ENCODE results near the gene RNF123. TPM values are rescaled to one million over a fixed set of nuclear protein-coding genes. Genes with fewer than 3 reads are reported as not detected.

Gene RNF123
- 42.1 TPM for total RNA-seq
- long read RNA-seq, partial matches to known transcripts: 8 of 61 reads
- long read RNA-seq, other reads (novel, unspliced or antisense): 53 of 61 reads

DNA sequence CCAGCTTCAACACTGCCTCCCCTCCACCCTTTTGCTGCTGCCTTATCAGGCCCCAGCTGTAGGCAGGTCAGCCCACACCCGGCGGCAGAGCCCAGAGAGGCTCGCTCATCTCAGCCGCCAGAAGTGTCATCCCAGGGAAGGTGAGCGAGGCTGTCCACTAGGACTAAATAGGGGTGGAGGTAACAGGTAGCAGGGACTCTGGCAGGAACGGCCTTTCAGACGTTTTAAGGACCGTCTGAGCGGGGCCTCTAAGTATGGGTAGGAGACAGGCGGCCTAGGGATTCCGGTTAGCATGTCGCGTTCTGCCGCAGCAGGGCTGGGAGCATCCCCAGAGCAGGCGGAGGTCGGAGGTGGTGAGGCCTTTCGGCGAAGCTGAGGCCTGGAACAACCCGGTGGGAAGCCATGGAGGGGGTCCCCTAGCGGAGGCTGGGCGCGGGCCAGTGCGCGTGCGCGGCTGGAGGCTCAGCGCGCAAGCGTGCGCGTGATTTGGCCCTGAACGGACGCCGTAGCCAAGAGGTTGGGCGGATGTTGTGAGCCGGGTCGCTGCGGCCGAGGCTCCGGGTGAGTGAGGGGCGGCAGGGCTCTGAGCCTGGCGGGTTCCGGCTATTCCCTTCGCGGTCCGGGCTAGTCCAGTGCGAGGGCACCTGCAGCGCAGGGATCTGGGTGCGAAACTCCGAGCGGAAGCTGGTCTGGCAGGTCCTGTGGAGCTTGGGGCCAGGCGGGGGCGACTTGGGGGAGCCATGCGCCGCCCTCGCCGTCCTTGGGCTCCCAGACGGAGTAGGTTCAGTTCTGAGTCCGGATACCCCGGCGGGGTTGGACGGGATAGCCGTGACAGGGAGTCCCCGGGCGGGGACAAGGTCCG, at the start of gene RNF123, which contains the start of gene MST1:
TSS of gene RNF123 (plus strand) at position 512 of the 862 bp plus-strand sequence. CDS start 1,609 bp downstream, outside the sequence.
TSS of gene MST1 (minus strand) at position 429 of the 862 bp plus-strand sequence. CDS start 783 bp downstream, outside the sequence.
- DNase-seq (ENCODE audit: low spot score): peak; percentile 97

DNA sequence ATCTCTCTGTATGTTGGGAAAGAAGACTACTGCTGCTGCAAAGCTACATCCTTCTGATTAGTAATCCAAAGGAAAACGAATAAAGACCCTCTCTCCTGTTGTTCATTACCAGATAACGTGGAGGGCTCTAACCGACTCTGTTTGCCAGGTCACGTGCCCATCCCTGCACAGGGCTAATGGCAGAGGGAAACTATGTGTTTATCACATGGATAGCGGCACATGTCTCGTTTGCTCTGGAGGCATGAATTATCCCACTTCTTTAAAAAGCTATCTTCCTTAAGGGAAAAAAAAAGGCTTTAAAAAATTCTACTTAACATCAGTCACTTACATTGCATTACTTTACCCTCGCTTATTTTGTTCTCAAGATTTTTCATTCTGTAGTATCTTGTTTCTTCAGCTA, 48.1 kb upstream of the RNF123 start:
- no peak for DNase-seq (ENCODE audit: low spot score)

DNA sequence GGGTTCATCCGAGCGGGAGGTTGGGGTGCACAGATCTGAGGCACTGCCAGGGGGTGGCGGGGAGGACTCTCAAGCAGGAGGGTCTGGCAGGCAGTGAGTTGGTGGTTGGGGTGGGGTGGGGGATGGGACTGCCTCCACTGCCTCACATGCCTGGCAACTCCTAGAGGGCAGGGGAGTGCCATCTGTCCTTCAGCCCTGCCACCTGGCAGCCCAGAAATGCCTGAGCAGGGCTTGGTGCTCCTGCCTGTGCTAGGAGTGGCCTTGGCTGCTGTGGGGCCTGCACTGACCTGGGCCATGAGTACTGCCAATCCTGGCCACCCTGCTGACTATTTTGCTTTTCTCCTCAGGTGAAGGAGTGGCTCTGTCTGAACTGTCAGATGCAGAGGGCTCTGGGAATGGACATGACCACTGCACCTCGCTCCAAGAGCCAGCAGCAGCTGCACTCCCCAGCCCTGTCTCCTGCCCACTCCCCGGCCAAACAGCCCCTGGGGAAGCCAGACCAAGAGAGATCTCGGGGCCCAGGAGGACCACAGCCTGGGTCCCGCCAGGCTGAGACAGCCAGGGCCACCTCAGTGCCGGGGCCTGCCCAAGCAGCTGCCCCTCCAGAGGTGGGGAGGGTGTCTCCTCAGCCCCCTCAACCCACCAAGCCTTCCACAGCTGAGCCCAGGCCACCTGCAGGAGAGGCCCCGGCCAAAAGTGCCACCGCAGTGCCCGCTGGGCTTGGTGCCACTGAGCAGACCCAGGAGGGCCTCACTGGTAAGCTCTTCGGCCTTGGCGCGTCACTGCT, 47.2 kb upstream of the RNF123 start:
- no peak for DNase-seq (ENCODE audit: low spot score)

DNA sequence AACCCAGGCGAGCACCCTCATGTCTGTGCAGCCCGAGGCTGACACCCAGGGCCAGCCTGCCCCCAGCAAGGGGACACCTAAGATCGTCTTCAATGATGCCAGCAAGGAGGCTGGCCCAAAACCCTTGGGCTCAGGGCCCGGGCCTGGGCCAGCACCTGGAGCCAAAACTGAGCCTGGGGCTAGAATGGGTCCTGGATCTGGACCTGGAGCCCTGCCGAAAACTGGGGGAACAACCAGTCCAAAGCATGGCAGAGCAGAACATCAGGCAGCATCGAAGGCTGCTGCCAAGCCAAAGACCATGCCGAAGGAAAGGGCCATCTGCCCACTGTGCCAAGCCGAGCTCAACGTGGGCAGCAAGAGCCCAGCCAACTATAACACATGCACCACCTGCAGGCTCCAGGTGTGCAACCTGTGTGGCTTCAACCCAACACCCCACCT, 46.6 kb upstream of the RNF123 start:
- DNase-seq (ENCODE audit: low spot score): no peak

DNA sequence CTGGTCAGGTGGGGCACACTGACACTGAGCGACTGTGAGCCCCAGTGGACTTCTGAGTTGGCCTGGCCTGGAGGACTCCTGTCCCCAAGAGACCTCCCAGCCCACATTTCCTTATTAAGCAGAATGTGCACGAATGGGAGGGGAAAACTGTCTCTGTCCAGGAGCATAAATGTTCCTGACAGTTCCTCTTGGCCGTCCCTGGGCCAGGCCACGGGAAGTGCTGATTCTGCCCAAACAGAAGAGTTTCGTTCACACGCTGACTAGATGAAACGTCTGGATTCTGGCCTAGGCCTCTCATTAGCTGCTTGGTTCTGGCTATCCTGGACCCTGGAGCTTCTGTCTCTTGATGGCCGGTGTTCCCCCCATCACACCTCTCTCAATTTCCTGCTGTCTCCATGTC, 44.7 kb upstream of the RNF123 start:
- DNase-seq (ENCODE audit: low spot score): no peak

DNA sequence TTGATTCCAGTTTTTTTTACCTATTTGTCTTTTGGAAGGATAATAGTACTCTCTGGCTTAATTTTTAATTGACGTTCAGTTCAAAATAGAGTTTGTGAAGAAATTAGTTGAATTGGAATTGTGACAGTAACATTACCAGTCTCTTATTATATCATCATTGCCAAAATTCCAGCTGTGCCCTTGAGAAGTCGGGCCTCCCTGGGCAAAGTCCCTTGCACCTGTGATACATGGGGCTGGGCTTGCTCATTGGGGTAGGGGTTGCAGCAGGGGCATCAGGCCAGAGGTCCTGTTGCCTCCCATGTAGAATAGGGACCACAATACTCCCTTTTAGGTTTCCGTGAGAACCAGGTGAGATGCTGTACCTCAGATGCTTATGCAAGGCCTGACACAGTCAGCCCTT, 43.1 kb upstream of the RNF123 start:
- no peak for DNase-seq (ENCODE audit: low spot score)

DNA sequence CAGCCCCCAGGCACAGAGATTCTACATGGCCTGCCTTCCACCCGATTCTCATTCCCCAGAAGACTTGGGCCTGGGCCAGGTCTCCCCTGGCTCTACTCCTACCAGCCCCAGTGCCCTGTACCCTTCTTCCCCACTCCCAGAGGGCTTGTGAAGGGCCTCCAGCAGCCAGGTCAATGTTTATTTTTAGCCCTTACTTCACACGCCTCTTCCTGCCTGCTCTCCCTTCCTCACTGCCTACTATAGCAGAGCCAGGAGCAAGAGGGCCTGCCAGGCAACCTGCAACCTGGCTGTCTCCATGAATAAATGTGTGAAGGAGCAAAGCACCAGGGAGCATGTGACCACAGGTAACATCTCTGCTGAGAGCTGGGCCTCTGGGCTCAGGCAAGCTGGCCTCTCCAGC, 41.6 kb upstream of the RNF123 start:
- DNase-seq (ENCODE audit: low spot score): no peak

DNA sequence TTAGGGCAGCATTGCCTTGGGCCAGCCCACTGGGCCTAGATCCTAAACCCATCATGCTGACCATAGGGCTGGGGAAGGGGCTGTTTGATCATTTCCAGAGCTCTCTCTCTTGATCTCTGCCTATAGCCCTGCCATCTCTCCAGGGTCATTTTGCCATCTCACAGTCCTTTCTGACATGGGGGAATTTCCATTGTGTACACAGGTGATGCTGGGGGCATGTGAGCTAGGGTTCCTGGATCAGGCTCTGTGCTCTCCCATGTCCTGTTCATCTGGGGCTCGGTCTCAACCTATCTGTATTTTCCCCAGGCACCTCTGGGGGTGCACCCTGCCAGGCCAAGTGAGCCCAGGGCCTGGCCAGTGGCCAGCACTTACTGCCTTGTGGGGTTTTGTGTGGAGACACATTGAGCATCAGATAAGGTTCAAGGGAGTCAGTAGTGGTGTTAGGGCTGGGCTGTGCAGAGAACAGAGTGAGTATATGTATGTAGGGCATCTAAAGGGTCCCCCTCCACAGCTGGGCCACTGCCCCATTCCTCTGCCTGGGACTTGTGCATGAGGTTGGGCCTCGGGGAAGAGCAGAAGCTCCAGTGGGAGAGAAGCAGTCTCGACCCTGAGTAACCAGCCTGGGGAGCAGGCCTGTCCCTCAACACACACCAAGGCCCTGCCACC, 40.9 kb upstream of the RNF123 start:
- DNase-seq (ENCODE audit: low spot score): no peak

DNA sequence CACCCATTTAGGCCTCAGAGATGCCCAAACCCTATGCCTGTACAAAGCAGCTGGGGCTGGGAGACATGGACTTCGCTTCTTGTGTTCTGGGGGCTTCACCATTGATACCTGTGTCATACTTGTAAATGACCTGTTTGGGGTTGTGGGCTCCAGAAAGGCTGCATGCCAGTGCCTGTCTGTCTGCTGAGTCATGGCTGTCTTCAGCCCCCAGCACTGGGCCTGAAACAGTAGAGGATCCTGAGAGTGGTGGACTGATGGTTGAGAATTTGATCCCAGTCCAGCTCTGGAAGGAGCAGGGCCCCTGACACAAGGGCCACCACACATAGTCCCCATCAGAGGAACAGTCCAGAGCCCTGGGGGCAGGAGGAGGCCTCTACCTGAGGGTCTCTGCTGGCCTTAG, 39.8 kb upstream of the RNF123 start:
- no peak for DNase-seq (ENCODE audit: low spot score)

DNA sequence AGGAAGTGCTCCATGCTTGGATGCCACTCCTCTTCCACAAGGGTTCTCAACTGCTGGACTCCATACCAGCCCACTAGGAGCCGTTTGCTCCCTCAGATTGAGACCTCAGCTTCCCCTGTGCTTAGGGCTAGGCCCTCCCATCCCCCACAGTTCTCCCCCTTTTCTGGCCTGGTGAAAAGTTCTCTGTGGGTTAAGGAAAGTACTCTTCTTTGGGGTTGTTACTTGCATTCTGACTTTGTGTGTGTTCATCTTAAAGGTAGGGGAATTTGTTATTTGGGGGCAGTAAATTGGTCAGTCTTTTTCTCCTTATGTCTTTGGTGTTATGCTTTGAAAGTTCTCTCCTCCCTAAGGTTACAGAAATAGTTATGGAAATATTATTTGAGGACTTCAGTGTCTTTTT, 39.2 kb upstream of the RNF123 start:
- no peak for DNase-seq (ENCODE audit: low spot score)

DNA sequence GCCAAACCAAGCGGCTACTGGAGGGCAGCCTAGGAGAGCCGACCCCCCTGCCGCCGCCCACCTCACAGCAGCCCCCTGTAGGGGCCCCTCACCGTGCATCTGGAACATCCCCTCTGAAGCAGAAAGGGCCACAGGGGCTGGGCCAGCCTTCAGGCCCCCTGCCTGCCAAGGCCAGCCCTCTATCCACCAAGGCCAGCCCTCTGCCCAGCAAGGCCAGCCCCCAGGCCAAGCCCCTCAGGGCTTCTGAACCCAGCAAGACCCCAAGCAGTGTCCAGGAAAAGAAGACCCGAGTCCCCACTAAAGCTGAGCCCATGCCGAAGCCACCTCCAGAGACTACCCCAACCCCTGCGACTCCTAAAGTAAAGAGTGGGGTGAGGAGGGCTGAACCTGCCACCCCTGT, 38.7 kb upstream of the RNF123 start:
- no peak for DNase-seq (ENCODE audit: low spot score)

DNA sequence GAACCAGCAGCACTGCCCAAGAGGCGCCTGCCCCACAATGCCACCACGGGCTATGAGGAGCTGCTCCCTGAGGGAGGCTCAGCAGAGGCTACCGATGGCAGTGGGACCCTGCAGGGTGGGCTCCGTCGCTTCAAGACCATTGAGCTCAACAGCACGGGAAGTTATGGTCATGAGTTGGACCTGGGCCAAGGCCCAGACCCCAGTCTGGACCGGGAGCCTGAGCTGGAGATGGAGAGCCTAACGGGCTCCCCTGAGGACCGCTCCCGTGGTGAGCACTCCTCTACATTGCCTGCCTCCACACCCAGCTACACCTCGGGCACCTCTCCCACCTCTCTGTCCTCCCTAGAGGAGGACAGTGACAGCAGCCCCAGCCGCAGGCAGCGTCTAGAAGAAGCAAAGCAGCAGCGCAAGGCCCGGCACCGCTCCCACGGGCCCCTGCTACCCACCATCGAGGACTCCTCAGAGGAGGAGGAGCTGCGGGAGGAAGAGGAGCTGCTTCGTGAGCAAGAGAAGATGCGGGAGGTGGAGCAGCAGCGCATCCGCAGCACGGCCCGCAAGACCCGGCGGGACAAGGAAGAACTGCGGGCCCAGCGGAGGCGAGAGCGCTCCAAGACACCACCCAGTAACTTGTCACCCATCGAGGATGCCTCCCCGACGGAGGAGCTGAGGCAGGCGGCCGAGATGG, 37.0 kb upstream of the RNF123 start:
- DNase-seq (ENCODE audit: low spot score): no peak

DNA sequence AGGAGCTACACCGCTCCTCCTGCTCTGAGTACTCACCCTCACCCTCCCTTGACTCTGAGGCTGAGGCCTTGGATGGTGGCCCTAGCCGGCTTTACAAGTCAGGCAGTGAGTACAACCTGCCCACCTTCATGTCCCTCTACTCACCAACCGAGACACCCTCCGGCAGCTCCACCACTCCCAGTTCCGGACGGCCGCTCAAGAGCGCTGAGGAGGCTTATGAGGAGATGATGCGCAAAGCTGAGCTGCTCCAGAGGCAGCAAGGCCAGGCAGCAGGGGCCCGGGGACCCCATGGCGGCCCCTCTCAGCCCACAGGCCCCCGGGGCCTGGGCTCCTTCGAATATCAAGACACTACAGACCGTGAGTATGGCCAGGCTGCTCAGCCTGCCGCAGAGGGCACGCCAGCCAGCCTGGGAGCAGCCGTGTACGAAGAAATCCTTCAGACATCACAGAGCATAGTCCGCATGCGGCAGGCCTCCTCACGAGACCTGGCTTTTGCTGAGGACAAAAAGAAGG, 36.4 kb upstream of the RNF123 start:
- DNase-seq (ENCODE audit: low spot score): no peak

DNA sequence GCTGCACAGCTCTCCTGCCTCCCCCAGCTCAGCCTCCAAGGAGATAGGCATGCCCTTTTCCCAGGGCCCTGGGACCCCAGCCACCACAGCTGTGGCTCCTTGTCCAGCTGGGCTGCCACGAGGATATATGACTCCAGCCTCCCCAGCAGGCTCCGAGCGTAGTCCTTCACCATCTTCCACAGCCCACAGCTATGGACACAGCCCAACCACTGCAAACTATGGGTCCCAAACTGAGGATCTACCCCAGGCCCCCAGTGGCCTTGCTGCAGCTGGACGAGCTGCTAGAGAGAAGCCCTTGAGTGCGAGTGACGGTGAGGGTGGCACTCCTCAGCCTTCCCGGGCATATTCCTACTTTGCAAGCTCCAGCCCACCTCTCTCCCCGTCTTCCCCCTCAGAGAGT, 35.7 kb upstream of the RNF123 start:
- DNase-seq (ENCODE audit: low spot score): no peak

DNA sequence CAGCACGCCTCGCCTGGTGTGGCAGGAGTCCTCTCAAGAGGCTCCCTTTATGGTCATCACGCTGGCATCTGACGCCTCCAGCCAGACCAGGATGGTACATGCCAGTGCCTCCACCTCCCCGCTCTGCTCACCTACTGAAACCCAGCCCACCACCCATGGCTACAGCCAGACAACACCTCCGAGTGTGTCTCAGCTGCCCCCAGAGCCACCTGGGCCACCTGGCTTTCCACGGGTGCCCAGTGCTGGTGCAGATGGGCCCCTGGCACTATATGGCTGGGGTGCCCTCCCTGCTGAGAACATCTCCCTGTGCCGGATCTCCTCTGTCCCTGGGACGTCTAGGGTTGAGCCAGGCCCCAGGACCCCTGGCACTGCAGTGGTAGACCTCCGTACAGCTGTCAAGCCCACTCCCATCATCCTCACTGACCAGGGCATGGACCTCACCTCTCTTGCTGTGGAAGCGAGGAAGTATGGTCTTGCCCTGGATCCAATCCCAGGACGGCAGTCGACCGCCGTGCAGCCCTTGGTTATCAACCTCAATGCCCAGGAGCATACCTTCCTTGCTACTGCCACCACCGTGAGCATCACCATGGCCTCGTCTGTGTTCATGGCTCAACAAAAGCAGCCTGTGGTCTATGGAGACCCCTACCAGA, 35.1 kb upstream of the RNF123 start:
- no peak for DNase-seq (ENCODE audit: low spot score)

DNA sequence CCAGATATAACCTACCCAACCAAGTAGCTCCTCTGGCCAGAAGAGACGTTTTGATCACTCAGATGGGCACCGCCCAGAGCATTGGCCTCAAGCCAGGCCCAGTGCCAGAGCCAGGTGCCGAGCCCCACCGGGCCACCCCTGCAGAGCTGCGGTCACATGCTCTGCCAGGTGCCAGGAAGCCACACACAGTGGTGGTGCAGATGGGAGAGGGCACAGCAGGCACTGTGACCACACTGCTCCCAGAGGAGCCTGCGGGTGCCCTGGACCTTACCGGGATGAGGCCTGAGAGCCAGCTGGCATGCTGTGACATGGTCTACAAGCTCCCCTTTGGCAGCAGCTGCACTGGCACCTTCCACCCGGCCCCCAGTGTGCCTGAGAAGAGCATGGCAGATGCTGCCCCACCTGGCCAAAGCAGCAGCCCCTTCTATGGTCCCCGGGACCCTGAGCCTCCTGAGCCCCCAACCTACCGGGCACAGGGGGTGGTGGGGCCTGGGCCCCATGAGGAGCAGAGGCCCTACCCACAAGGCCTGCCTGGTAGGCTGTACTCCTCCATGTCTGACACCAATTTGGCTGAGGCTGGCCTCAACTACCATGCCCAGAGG, 34.3 kb upstream of the RNF123 start:
- no peak for DNase-seq (ENCODE audit: low spot score)

DNA sequence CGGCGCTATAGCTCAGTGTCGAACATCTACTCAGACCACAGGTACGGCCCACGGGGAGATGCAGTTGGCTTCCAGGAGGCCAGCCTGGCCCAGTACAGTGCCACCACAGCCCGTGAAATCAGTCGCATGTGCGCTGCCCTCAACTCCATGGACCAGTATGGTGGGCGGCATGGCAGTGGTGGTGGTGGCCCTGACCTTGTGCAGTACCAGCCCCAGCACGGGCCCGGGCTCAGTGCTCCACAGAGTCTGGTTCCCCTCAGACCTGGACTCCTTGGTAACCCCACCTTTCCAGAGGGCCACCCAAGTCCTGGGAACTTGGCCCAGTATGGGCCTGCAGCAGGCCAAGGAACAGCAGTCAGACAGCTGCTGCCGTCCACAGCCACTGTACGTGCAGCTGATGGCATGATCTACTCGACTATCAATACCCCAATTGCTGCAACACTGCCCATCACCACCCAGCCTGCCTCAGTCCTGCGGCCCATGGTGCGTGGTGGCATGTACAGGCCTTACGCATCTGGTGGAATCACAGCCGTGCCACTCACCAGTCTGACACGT, 33.5 kb upstream of the RNF123 start:
- no peak for DNase-seq (ENCODE audit: low spot score)

DNA sequence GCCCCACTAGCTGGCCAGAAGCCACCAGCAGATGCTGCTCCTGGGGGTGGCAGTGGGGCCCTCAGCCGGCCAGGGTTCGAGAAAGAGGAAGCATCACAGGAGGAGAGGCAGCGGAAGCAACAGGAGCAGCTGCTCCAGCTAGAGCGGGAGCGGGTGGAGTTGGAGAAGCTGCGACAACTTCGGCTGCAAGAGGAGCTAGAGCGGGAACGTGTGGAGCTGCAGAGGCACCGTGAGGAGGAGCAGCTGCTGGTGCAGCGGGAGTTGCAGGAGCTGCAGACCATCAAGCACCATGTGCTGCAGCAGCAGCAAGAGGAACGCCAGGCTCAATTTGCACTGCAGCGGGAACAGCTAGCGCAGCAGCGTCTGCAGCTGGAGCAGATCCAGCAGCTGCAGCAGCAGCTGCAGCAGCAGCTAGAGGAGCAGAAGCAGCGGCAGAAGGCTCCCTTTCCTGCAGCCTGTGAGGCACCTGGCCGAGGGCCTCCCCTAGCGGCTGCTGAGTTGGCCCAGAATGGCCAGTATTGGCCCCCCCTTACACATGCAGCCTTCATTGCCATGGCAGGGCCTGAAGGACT, 32.7 kb upstream of the RNF123 start:
- no peak for DNase-seq (ENCODE audit: low spot score)
